ENCODE results near the gene TARS3.

The TARS3 gene

GRCh38 chr15:101607108-101607507 lies 117.2 kb downstream of the TARS3 start:
- Histone ChIP-seq H3K9me2 (replicated peaks; ENCODE audit: low read depth, low read length) (no peaks in the 10 kb centered on the region), H3K9ac (ENCODE audit: low read depth, low read length, poor library complexity, severe bottlenecking) (no peak overlapping the region), H4K20me1 (ENCODE audit: insufficient read depth, low read length, poor library complexity, severe bottlenecking) (no peaks in the 10 kb centered on the region), H3F3A (ENCODE audit: low read depth) (no peaks in the 10 kb centered on the region), H3K27me3 (ENCODE audit: insufficient read depth, low read length, poor library complexity, severe bottlenecking) (no peaks in the 10 kb centered on the region), H3K79me2 (ENCODE audit: insufficient read depth, low read length) (no peaks in the 10 kb centered on the region), H3K36me3 (ENCODE audit: insufficient read depth, low read length) (no peaks in the 10 kb centered on the region), H3K4me2 (ENCODE audit: low read depth, low read length, poor library complexity, severe bottlenecking) (no peak overlapping the region), H3K4me1 (ENCODE audit: insufficient read depth, low read length, poor library complexity, severe bottlenecking) (no peaks in the 10 kb centered on the region), H3K9me3 (ENCODE audit: insufficient read depth, low read depth, low read length) (peaks cover 6% of the 10 kb centered on the region; the same call in 1 of the 2 replicates), H3K4me3 (ENCODE audit: low read length, poor library complexity, severe bottlenecking) (no peak overlapping the region), H2AFZ (ENCODE audit: low read length) (no peak overlapping the region)
- no peak for TF ChIP-seq EZH2phosphoT487 (IDR thresholded peaks at IDR 0.05; ENCODE audit: borderline replicate concordance)
- TF ChIP-seq, protein P1, sequence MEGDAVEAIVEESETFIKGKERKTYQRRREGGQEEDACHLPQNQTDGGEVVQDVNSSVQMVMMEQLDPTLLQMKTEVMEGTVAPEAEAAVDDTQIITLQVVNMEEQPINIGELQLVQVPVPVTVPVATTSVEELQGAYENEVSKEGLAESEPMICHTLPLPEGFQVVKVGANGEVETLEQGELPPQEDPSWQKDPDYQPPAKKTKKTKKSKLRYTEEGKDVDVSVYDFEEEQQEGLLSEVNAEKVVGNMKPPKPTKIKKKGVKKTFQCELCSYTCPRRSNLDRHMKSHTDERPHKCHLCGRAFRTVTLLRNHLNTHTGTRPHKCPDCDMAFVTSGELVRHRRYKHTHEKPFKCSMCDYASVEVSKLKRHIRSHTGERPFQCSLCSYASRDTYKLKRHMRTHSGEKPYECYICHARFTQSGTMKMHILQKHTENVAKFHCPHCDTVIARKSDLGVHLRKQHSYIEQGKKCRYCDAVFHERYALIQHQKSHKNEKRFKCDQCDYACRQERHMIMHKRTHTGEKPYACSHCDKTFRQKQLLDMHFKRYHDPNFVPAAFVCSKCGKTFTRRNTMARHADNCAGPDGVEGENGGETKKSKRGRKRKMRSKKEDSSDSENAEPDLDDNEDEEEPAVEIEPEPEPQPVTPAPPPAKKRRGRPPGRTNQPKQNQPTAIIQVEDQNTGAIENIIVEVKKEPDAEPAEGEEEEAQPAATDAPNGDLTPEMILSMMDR (conservative IDR thresholded peaks at IDR 0.05; ENCODE audit: low read length): no peak

GRCh38 chr15:101604124-101604874 lies 120.0 kb downstream of the TARS3 start:
- TF ChIP-seq, protein P1 (conservative IDR thresholded peaks at IDR 0.05; ENCODE audit: low read length): no peak
- TF ChIP-seq EZH2phosphoT487 (IDR thresholded peaks at IDR 0.05; ENCODE audit: borderline replicate concordance): no peak
- Histone ChIP-seq H3K79me2 (ENCODE audit: insufficient read depth, low read length) (no peaks in the 10 kb centered on the region), H3K4me3 (ENCODE audit: low read length, poor library complexity, severe bottlenecking) (no peak overlapping the region), H3K36me3 (ENCODE audit: insufficient read depth, low read length) (no peaks in the 10 kb centered on the region), H3F3A (ENCODE audit: low read depth) (no peaks in the 10 kb centered on the region), H3K27me3 (ENCODE audit: insufficient read depth, low read length, poor library complexity, severe bottlenecking) (no peaks in the 10 kb centered on the region), H3K9me3 (ENCODE audit: insufficient read depth, low read depth, low read length) (peaks cover 6% of the 10 kb centered on the region; the same call in 1 of the 2 replicates), H3K9ac (ENCODE audit: low read depth, low read length, poor library complexity, severe bottlenecking) (no peak overlapping the region), H2AFZ (ENCODE audit: low read length) (no peak overlapping the region), H4K20me1 (ENCODE audit: insufficient read depth, low read length, poor library complexity, severe bottlenecking) (no peaks in the 10 kb centered on the region), H3K4me2 (ENCODE audit: low read depth, low read length, poor library complexity, severe bottlenecking) (no peak overlapping the region), H3K4me1 (ENCODE audit: insufficient read depth, low read length, poor library complexity, severe bottlenecking) (peaks cover 5% of the 10 kb centered on the region), H3K9me2 (replicated peaks; ENCODE audit: low read depth, low read length) (no peaks in the 10 kb centered on the region)
